HFFc6 (cell line): ENCODE measurements around the gene TP63. TPM values are rescaled to one million over a fixed set of nuclear protein-coding genes. Genes with fewer than 3 reads are reported as not detected.

ENCODE experiments used
- DNase-seq: peaks from one replicate; pipeline ENCODE4 v3.0.0-alpha.2; 2018
- H3K27ac Mint-ChIP-seq: 2 replicates; pipeline ENCODE4 v1.8.0; 2020; ENCODE audit warnings: mild to moderate bottlenecking, mixed read lengths
- H3K27me3 Mint-ChIP-seq: 2 replicates; pipeline ENCODE4 v1.8.0; 2021; ENCODE audit warnings: mild to moderate bottlenecking, moderate library complexity, mixed read lengths; ENCODE audit not compliant: insufficient read depth
- H3K36me3 Mint-ChIP-seq: 2 replicates; pipeline ENCODE4 v1.8.0; 2021; ENCODE audit warnings: low read depth, mixed read lengths
- H3K4me1 Mint-ChIP-seq: 2 replicates; pipeline ENCODE4 v1.8.0; 2020; ENCODE audit warnings: low read depth, mixed read lengths
- H3K4me3 Mint-ChIP-seq: 2 replicates; pipeline ENCODE4 v1.8.0; 2020; ENCODE audit warnings: mild to moderate bottlenecking, moderate library complexity, mixed read lengths
- H3K9me3 Mint-ChIP-seq: 2 replicates; pipeline ENCODE4 v1.8.0; 2020; ENCODE audit warnings: mild to moderate bottlenecking, mixed read lengths
- CTCF ChIP-seq: fragments of 200-600 bp; sonication (generic); IDR thresholded peaks from 2 replicates; pipeline ENCODE4 v1.5.0; 2021; ENCODE audit warnings: antibody characterized with exemption, mild to moderate bottlenecking
- total RNA-seq, 6 experiments: library from RNA; stranded (reverse); fragmentation: NEBNext Ultra II Directional; extraction: Animal tissue kit (Norgen Biotek cat#: 25700); gene quantifications; 2 replicates in 1 of 6; 3 replicates in 5 of 6; pipeline ENCODE4 v1.2.3, GENCODE V29; 2021

Gene TP63
- total RNA-seq, 6 experiments from 2014 or later = not detected

GRCh38 chr3:189621948-189622603, 9.1 kb upstream of the TP63 start:
- Mint-ChIP-seq H3K4me1 (no peaks in the 10 kb centered on the region), H3K4me3 (no peak overlapping the region), H3K27me3 (no peaks in the 10 kb centered on the region; the same call in 1 of the 2 replicates), H3K36me3 (no peaks in the 10 kb centered on the region), H3K27ac (no peak overlapping the region), H3K9me3 (peaks cover 30% of the 10 kb centered on the region)
- DNase-seq = no peak
- TF ChIP-seq CTCF = no peak

GRCh38 chr3:189622629-189623028, 8.6 kb upstream of the TP63 start:
- TF ChIP-seq CTCF = no peak
- Mint-ChIP-seq H3K4me3 (no peak overlapping the region), H3K27me3 (no peaks in the 10 kb centered on the region; the same call in 1 of the 2 replicates), H3K9me3 (peaks cover 29% of the 10 kb centered on the region), H3K27ac (no peak overlapping the region), H3K36me3 (no peaks in the 10 kb centered on the region), H3K4me1 (no peaks in the 10 kb centered on the region)
- DNase-seq = no peak

- Mint-ChIP-seq H3K9me3 (peaks cover 23% of the 10 kb centered on the region), H3K27ac (no peak overlapping the region), H3K27me3 (no peaks in the 10 kb centered on the region; the same call in 1 of the 2 replicates), H3K4me1 (no peaks in the 10 kb centered on the region), H3K36me3 (no peaks in the 10 kb centered on the region), H3K4me3 (no peak overlapping the region)
- no peak for DNase-seq
- TF ChIP-seq CTCF = no peak
Measured at GRCh38 chr3:189624130-189624529, 7.1 kb upstream of the TP63 start.

- Mint-ChIP-seq H3K9me3 (peaks cover 18% of the 10 kb centered on the region), H3K4me1 (no peaks in the 10 kb centered on the region), H3K4me3 (no peak overlapping the region), H3K36me3 (no peaks in the 10 kb centered on the region), H3K27me3 (no peaks in the 10 kb centered on the region; the same call in 1 of the 2 replicates), H3K27ac (no peak overlapping the region)
- DNase-seq = no peak
- TF ChIP-seq CTCF = no peak
Measured at GRCh38 chr3:189625071-189625470, 6.1 kb upstream of the TP63 start.

- no peak overlapping the region for H3K4me3 Mint-ChIP-seq
- DNase-seq = no peak
- peaks cover 18% of the 10 kb centered on the region for H3K9me3 Mint-ChIP-seq
- no peak for TF ChIP-seq CTCF
- H3K4me1 Mint-ChIP-seq = no peaks in the 10 kb centered on the region
- H3K36me3 Mint-ChIP-seq = no peaks in the 10 kb centered on the region
- H3K27ac Mint-ChIP-seq = no peak overlapping the region
- H3K27me3 Mint-ChIP-seq = no peaks in the 10 kb centered on the region; the same call in 1 of the 2 replicates
Measured at GRCh38 chr3:189625572-189625971, 5.6 kb upstream of the TP63 start.
